ENCODE results near the gene PDE4D.

The PDE4D gene

GRCh38 chr5:59099270-59099994 is 794.1 kb downstream of the PDE4D start:
- no peak for TF ChIP-seq CTCF (IDR thresholded peaks at IDR 0.05; ENCODE audit: insufficient read depth, low read length, poor library complexity, severe bottlenecking)
- no peaks in the 10 kb centered on the region for H3K27me3 ChIP-seq (replicated peaks; ENCODE audit: control insufficient read depth, insufficient read depth, low read length)
- no peak overlapping the region for H3K4me3 ChIP-seq (replicated peaks; ENCODE audit: low read depth, low read length)
- DNase-seq (ENCODE audit: extremely low read depth, insufficient read length) = no peak
- no peaks in the 10 kb centered on the region for H3K36me3 ChIP-seq (ENCODE audit: control insufficient read depth, insufficient read depth, low read length)

GRCh38 chr5:59098743-59099142 is 794.8 kb downstream of the PDE4D start:
- no peak for DNase-seq (ENCODE audit: extremely low read depth, insufficient read length)
- no peaks in the 10 kb centered on the region for H3K36me3 ChIP-seq (ENCODE audit: control insufficient read depth, insufficient read depth, low read length)
- no peak for TF ChIP-seq CTCF (IDR thresholded peaks at IDR 0.05; ENCODE audit: insufficient read depth, low read length, poor library complexity, severe bottlenecking)
- no peak overlapping the region for H3K4me3 ChIP-seq (replicated peaks; ENCODE audit: low read depth, low read length)
- no peaks in the 10 kb centered on the region for H3K27me3 ChIP-seq (replicated peaks; ENCODE audit: control insufficient read depth, insufficient read depth, low read length)

GRCh38 chr5:59097712-59098111 is 795.8 kb downstream of the PDE4D start:
- no peak for TF ChIP-seq CTCF (IDR thresholded peaks at IDR 0.05; ENCODE audit: insufficient read depth, low read length, poor library complexity, severe bottlenecking)
- H3K27me3 ChIP-seq (replicated peaks; ENCODE audit: control insufficient read depth, insufficient read depth, low read length) = no peaks in the 10 kb centered on the region
- no peak overlapping the region for H3K4me3 ChIP-seq (replicated peaks; ENCODE audit: low read depth, low read length)
- H3K36me3 ChIP-seq (ENCODE audit: control insufficient read depth, insufficient read depth, low read length) = no peaks in the 10 kb centered on the region
- DNase-seq (ENCODE audit: extremely low read depth, insufficient read length) = no peak

GRCh38 chr5:59097116-59097515 is 796.4 kb downstream of the PDE4D start:
- H3K27me3 ChIP-seq (replicated peaks; ENCODE audit: control insufficient read depth, insufficient read depth, low read length) = no peaks in the 10 kb centered on the region
- no peak overlapping the region for H3K4me3 ChIP-seq (replicated peaks; ENCODE audit: low read depth, low read length)
- H3K36me3 ChIP-seq (ENCODE audit: control insufficient read depth, insufficient read depth, low read length) = no peaks in the 10 kb centered on the region
- no peak for TF ChIP-seq CTCF (IDR thresholded peaks at IDR 0.05; ENCODE audit: insufficient read depth, low read length, poor library complexity, severe bottlenecking)
- DNase-seq (ENCODE audit: extremely low read depth, insufficient read length) = no peak

GRCh38 chr5:59095480-59095879 is 798.0 kb downstream of the PDE4D start:
- Histone ChIP-seq H3K27me3 (replicated peaks; ENCODE audit: control insufficient read depth, insufficient read depth, low read length) (no peaks in the 10 kb centered on the region), H3K4me3 (replicated peaks; ENCODE audit: low read depth, low read length) (no peak overlapping the region), H3K36me3 (ENCODE audit: control insufficient read depth, insufficient read depth, low read length) (no peaks in the 10 kb centered on the region)
- no peak for TF ChIP-seq CTCF (IDR thresholded peaks at IDR 0.05; ENCODE audit: insufficient read depth, low read length, poor library complexity, severe bottlenecking)
- DNase-seq (ENCODE audit: extremely low read depth, insufficient read length) = no peak

GRCh38 chr5:59094864-59095263 is 798.7 kb downstream of the PDE4D start:
- Histone ChIP-seq H3K27me3 (replicated peaks; ENCODE audit: control insufficient read depth, insufficient read depth, low read length) (no peaks in the 10 kb centered on the region), H3K4me3 (replicated peaks; ENCODE audit: low read depth, low read length) (no peak overlapping the region), H3K36me3 (ENCODE audit: control insufficient read depth, insufficient read depth, low read length) (no peaks in the 10 kb centered on the region)
- no peak for TF ChIP-seq CTCF (IDR thresholded peaks at IDR 0.05; ENCODE audit: insufficient read depth, low read length, poor library complexity, severe bottlenecking)
- no peak for DNase-seq (ENCODE audit: extremely low read depth, insufficient read length)
